NCI-H2196 treated with DMSO at 0.1 percent for 48 hours (cell line): ENCODE results near the gene TNS1.

Experiments used
- DNase-seq: peaks from one replicate; lab custom pipeline; 2025; ENCODE audit not compliant: unreplicated experiment; lab: John Stamatoyannopoulos, UW

Gene TNS1

DNA sequence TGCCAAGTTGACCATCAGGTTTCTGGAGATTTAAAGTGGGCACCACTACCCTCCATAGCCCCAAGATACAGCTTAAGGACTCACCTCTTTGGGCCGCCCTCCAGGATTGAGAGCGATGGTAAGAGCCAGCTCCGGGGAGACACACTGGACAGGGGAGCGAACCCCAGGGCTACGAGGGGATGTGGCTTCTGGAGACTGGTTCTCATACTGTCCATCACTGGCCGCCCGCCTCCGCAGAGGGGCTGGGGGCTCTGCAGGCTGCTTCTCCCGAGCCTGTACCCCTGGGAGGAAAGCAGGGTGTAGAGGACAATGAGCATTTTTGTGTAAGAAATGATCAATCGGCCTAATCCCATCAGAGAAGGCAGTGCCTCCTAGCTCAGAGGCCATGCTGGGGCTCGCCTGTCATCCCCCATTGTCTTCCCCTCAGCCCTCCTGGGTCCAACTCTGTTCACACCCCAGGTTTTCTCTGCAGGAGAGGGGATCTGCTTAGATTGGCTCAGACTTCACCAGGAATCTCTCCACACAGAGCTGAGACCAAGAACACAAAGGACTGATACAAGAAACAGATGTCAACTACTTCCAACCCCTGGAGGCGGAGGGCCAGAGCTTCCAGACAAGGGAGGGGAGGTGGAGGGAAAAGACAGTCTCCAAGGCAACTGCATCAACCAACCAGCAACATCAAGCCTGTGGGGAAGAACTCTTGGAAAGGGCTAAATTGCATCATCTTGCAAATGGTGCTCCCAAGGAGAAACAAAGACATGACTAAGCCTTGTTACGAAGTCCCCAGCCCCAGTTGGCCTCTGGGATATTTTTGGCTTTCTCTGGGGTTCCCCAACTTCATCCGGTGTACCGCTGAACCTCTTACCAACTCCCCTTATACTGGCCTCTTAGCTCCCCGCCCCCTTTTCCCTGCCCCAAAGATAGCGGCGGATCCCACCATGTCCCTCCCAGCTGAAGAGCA lies 166.6 kb downstream of the TNS1 start:
- DNase-seq: no peak

DNA sequence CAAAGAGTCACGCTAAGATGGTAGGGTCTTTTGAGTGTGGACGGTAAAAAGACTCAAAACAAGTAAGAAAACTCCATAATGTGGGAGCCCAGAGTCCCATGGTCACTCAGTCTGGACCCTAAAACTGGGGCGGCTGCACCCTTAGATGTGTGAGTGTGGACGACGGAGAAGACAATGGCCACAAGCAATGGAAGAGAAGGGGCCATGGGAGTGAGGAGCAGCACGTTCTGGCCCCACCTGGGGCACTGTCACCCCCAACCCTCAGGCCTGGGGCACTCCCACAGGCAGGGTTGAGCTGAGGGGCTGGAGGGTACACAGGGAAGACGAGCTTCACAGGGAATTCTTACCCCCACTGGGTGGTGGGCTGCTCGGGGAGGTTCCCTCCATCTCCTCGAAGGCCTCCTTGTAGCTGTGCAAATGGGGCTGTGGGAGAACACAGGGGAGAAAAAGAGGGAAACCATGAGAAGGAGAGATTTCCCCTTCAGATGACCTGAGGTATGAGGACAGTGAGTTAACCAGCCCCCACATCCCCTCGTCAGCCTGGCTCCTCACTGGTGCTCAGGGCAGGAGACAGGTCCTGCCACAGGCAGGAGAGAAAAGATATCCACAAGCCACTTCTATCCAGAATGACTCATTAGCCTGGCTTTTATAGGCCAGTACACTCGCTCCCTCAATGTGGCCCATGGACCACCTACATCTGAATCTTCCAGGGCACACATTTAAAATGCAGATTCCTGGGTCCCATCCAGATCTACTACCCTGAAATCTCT lies 167.9 kb downstream of the TNS1 start:
- DNase-seq: no peak

DNA sequence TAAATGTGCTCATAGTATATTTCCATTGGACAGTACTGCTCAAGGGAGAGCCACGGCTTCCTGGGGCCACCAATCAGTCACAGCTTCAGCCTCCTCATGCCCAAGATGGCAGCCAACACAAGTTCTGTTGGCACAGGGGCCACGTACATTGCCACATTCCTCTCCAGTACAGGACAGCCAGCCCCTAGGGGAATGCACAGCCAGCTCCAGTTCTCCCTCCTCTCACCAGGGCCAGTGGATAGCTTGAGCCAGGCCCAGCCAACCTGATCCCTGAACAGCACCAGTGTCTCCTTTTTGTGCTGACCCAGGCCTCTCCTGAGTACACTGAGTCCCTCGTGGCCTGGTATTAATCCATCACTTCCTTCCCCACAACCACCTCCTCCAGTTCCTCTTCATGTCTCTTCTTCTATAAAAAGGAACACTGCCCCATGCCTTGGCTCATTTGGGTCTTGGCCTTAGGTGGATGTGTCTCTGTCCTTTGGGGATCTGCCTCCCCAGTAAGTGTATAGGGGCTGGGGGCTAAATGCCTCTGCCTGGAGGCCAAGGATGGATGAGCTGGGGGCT lies 168.7 kb downstream of the TNS1 start:
- DNase-seq: no peak

DNA sequence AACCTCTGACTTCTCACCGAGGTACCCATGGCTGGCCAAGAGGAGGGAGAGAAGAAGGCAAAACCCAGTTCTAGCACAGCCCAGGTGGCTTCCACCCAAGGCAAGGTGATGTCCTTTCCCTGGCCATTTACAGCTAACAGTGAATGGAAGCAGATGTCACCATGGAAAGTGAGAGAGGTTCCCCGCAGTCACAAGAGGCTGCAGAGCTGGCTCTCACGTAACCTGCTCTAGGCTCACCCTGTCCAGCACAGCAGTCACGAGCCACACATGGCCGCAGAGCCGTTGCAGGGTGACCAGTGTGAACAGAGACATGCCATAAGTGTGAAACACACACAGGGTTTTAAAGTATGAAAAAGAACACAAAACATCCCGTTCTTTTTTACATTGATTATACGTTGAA lies 169.4 kb downstream of the TNS1 start:
- DNase-seq: no peak

DNA sequence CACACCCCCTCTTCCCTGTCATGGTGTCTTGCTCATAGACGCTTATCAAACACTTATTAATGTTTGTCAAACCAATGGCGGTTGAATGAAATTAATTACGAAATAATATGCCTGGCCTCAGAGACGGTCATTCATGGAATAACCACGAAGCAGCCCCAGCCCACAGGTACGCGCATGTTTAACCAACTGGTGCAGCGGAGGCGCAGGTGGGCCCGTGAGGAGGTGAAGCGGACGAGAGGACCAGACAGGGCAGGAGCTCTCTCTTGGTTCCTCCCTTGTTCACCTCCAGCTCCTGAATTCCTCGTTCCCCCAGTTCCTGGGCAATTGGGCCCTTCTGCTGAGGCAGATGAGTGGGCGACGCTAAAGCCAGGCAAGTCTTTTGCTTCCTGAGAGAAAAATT lies 169.8 kb downstream of the TNS1 start:
- DNase-seq: no peak

DNA sequence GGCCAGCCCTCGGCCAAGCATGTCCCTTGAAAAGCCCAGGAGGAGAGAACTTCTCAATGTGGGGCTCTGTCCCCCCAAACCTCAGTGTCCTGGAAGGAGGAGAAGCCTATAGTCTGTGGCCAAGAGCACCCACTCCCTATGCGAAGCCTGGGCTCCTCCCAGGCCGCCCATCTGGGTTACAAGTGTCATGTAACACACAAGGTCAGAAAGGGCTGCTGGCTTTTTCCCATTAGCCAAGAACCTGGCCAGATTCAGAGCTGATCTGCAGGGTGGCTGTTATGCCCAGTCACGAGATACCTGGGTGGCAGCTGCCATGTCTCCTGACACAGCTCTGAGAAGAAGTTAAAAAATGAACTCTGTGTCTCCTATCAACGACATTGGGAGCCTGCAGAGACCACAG lies 170.7 kb downstream of the TNS1 start:
- DNase-seq: no peak

DNA sequence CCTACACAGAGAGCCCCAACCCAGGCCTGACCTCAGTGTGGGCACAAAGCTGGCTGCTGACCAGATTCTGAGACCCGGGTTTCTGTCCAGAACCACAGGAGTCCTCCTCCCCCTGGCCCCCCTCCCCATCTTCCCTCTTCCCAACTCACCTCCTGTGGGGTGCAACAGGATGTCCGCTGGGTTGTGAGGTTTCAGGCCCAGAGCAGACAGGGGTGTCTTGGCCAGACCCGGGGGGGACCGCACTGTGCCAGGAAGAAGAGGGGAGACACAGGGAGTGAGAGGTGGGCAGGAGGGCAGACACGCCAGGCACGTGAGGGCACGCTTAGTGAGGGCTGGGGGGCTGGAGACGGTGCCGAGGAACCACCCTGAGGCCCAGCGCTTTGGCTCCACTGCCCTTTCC lies 171.5 kb downstream of the TNS1 start:
- no peak for DNase-seq

DNA sequence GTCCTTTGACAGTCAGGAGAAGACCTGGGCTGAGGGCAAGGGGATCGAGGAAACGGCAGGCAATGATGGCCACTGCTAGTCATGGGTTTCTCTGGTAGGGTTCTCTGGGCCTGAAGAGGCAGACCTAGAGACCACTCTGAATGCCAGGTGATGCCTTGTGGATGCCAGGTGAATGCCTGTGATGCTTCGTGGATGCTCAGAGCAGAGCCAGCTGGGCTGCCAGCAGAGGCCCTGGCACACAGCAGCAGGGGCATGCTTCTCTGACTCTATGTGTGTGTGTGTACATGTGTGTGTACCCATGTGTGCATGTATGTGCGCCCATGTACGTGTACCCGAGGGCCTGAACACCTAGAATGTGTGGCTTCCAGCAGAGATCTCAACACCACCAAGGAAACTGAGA lies 172.0 kb downstream of the TNS1 start:
- no peak for DNase-seq

DNA sequence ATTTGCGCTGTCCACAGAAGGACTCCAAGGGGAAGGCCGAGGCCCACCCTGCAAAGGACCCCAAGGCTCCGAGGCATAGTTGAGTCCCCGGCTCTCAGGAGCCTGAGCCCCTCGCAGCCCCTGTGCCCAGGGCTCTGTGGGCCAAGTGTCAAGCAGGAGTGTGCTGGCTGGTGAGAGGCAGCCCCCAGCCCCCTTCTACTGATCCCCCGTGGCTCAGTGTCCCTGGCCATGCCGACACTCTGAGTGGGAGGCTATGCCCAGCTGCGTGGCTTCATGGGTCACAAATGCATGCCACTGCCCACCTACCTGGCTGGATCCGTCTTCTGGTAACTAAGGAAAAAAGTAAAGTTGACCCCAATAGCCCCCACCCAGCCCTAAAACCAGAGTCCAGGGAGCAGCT lies 172.7 kb downstream of the TNS1 start:
- no peak for DNase-seq

DNA sequence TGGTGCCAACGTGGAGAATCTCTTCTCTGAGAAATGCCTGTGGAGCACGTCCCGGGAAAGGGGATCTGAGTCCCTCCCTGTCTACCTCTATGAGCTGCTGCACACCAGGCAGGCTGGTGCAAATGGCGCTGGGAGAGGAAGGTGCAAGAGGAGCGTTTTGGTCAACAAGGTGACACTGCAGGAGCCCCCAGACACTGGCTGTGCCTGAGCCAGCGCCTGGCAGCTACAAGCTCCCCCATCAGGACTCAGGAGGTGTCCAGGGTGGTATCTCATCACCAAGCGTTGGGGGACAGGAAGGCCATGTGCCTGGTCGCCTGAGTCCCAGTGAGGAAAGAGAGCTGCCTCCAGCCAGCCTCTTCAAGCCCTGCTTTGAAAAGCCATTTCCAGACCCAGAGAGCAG lies 173.4 kb downstream of the TNS1 start:
- DNase-seq: no peak

DNA sequence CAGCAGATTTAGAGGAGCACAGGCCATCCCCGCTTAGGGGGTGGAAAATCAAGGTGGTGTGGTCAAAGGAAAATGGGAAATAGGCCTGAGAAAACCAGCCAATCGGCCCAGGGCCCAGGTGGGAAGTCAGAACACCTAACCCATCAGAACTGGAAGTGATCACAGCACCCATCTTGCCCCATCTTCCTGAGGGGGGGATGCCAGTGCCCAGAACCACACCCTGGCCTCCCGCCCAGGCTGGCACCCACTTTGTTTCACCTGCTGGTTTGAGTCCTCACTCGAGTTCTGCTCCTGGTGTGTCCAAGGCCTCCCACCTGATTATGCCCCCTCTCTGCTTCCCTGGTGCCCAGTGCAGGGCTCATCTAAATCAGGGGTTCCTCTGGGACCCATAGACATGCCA lies 174.5 kb downstream of the TNS1 start:
- DNase-seq: no peak

DNA sequence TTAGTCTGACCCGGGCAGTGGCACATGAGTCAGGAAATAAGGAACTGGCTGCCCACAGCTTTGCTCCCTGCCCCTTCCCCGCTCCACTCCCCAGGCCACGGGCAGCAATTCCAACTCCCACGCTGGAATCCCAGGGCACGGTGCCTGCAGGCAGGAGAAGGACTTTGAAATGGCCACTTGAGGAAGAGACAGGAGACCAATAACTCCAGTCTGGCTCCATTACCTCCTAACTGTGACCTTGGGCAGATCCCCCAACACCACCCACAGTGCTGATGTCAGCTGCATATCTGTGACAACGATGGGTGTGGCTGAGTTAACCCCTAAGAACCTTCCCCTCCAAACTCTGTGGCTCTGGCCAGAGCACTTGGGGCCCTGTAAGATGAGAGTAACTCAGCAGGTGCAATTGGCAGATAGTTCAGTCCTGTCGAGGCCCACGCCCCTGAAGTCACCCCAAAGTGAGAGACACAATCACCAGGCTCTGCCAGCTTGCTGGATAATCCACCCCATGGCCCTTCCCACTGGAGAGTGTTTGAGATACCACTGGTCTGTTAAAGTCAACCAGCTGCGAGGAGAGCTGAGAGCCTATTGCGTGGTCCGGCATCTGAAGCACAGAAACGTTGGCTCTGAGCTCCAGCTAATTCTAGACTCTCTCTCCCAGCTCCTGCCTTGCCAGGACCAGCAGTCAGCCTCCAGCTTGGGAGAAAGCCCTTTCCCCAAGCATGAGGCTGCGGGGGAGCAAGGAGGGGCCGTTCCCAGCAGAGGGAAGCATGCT lies 175.2 kb downstream of the TNS1 start:
- no peak for DNase-seq

DNA sequence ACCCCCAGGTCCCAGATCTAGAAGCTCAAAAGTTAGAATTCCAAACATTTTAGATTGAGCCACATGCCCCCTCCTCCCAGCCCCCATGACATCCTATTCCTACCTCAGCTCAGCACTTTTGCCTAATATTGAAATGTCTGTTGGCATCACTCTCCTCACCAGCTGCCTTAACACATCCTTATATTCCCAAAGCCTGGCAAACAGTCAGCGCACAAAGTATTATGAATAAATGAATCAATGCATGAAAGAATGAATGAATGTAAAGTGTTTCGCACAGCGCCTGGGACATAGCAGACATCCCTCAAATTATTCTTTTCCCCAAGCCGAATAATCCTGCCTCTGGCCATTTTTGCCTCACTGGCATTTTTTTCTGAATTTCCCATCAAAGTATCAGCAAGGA lies 175.8 kb downstream of the TNS1 start:
- no peak for DNase-seq

DNA sequence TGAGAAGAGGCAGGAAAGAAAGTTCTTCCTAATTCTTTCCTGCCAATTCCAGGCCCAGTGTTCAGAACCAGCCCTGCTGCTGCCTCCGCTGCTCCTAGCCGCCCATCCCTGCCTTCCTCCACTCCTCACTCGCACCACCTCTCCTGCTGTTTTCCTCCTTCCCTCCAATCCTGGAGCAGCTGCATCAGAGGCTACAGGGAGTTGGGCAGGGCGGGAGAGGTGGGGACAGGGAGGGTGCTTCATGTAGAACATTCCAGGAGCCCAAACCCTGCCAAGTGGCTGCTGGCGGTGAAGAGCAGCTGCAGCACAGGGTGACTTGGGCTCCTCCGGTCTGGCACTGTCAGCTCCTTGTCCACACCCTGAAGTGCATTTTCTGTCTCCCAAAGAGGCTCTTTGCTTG lies 176.3 kb downstream of the TNS1 start:
- no peak for DNase-seq

DNA sequence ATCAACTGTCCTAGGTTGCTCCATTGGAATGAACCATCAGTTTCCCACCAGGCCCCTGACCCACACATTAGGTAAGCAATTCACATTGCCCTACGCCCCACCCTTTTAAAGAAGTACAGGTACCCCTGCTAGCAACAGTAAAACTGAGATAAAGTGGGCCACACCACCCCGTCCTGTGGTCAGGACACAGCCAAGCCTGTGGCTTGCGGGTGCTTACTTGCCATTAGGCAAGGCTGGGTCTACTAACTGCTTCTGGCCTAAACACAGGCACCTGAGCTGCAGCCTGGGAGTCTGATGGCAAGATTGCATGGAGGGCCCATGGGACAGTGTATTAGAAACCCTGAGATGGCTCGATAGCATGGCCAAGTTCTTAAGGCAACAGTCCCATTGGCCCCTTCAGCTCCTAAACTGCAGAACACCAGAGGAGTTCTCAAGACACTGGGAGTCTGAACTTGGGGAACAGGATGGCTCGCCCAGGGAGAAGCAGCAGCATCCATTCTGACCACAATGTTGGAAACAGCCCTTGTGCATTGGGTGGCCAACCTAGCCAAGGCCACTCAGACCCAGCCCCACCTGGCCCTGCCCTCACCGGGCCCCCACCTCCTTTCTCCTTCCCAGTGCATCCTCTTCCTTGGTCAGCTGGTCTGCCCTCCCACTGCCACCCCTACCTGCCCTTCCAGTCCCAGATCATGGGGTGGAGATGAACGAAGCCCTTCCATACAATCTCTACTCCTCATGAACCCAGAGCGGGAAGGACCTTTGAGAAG lies 177.1 kb downstream of the TNS1 start:
- no peak for DNase-seq

DNA sequence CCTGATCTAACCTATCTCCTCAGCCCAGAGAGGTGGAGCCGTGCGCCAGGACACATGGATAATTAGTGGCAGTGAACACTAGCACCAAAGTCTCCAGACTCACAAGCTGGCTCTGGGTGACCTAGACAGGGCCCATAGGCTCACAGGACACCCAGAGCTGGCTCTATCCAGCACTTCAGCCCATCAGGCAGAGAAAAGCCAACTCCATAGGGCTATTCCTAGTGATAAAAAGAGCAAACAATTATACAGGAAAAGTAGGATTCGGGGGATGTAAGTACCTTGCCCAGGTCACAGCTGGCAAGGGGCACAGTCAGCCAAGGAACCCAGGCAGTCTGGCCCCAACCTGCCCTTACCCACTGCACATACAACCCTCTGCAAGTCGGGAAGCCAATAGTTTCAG lies 178.6 kb downstream of the TNS1 start:
- no peak for DNase-seq

DNA sequence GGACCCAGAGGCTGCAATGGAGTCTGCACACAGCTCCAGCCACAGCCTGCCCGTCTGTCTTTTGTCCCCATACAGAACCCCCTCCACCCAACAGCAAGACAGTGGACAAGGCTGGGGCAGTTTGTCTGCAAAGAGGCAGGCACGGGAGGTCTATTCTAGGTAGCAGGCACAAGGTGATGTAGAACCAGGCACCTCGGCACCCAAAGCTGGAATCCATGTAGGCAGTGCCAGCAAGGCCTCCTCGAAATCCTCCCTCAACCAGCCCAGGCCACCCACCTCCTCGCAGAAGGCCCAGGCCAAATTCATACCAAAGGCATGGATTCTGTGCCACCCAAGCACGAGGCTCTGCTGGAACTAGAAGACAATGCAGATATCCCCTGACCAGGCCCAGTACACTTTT lies 179.2 kb downstream of the TNS1 start:
- DNase-seq: no peak

DNA sequence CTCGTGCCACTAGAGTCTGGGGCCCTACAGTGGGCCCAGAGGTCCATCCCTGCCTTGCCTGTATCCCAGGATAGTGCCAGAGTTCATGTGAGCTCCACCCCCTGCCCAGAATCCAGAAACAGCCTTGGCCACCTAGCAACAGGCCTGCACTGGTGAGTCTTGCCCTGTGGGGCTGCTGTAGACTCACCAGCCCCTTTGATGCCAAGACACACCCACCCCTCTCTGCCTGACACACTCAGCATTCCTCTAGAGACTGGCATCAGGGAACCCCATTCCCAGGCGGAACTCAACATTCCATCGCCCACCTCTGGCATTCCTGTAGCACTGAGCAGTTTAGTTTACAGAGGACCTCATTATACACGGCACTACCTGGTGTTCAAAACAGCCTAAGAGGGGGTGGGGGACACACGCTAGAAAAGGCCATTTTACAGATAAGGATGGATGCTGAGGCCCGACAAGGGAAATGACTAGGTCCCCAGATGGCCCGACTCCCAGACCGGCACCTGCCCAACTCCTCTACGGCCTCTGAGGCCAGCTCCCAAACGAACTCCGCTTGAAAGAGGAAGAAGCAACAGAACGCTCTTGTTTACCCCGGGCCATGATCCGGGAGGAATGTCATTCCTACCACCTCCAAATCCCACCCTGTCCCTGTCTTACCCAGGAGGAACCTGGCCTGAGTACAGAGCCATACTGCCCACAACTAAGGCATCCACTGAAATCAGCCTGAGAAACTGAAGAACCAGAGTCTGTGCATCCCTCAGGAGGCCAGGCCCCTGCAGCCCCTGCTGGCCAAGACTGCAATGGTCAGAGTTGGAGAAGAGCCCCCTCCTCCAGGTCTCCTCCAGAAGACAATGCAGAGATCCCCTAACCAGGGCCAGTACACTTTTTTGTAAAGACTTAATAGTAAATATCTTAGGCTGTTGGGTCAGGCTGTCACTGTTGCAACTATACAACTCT lies 180.2 kb downstream of the TNS1 start:
- DNase-seq: no peak

DNA sequence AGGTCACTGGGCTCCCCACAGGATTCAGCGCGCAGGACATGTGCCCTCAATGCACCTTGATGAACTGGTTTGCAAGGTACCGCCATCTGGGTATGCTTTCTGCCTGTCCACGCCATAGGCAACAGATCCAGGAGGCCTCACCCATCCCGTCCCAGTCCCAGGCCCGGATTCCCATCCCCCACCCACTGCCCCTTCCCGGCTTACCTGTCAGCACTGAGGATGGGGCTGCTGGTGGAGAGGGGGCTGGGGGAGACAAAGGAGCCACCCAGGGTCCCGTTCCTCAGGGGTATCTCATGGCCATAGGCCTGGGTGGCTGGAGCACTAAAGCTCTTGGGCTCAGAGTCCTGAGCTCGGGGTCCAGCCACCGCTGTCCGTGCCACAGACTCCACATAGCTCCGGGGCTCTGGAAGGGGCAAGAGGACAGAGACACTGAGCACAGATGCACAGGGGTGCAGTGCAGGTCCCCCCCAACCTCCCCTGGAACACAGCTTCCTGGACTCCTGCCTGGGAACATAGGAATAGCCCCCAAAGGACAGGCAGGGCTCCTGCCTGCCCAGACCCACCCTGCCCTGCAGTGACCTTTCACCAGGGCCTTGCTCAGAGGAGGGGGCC lies 181.2 kb downstream of the TNS1 start:
- DNase-seq: no peak
